GM12892 (cell line): Measurements from ENCODE around the gene PAX4.

ENCODE experiments used
- POLR2A ChIP-seq: IDR thresholded peaks from 2 replicates; pipeline ENCODE4 v1.6.1; 2011; ENCODE audit warnings: low read depth, low read length, control low read depth
- POLR2AphosphoS5 ChIP-seq: IDR thresholded peaks from 2 replicates; pipeline ENCODE4 v1.6.1; 2011; ENCODE audit warnings: low read depth, low read length, control low read depth

DNA sequence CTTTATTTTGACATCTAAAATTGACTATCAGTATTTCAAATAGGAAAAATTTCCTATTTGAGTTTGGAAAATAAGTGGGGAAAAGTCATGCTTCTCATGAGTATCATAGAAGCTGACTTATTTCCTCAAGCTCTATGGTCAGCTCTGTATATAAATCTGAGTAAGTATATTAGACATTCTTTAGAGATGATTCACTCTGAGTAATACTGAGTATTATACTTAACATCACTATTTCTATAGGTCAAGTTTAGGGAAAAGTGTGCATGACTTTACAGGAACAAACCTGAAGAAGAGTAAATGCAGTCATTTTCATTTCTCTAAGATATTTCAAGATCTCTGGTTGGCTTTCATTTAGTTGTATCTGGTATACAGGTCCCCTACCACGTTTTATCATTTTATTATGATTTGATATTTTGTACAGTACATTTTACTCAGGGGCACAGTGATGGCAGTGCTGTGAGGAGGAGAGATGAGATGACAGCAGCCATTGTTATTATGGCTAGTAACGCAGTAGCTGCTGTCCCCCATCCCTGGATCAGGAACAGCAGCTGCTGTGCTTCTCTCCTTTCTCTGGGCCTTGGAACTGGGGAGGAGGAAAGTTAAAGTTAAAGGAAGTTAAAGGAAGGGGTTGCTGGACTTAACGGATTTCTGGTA, 49.2 kb upstream of the PAX4 start:
- TF ChIP-seq POLR2A = no peak
- TF ChIP-seq POLR2AphosphoS5 = no peak
